ENCODE measurements around the gene CFAP20. TPM values are rescaled to one million over a fixed set of nuclear protein-coding genes. Genes with fewer than 3 reads are reported as not detected.
A peak's percentile ranks its signal among the peaks of the same experiment; 100 is the strongest.

The CFAP20 gene
- total RNA-seq, result 26.4 TPM

- peak; percentile 99 for DNase-seq (ENCODE audit: low spot score)
Measured at GRCh38 chr16:58129097-58129936, at the start of gene CFAP20. Gene CFAP20 (minus strand): TSS chr16:58129381. CDS start chr16:58129115, 266 bp downstream.

GRCh38 chr16:58177353-58177710 is 48.2 kb upstream of the CFAP20 start:
- DNase-seq (ENCODE audit: low spot score), result no peak

GRCh38 chr16:58176608-58177352 is 47.6 kb upstream of the CFAP20 start:
- DNase-seq (ENCODE audit: low spot score), result no peak

GRCh38 chr16:58170223-58170622 is 41.0 kb upstream of the CFAP20 start:
- DNase-seq (ENCODE audit: low spot score), result no peak

- no peak for DNase-seq (ENCODE audit: low spot score)
Measured at GRCh38 chr16:58160855-58161254, 31.7 kb upstream of the CFAP20 start.

- DNase-seq (ENCODE audit: low spot score), result no peak
Measured at GRCh38 chr16:58158725-58159124, 29.5 kb upstream of the CFAP20 start.

- no peak for DNase-seq (ENCODE audit: low spot score)
Measured at GRCh38 chr16:58157951-58158540, 28.9 kb upstream of the CFAP20 start.

DNA sequence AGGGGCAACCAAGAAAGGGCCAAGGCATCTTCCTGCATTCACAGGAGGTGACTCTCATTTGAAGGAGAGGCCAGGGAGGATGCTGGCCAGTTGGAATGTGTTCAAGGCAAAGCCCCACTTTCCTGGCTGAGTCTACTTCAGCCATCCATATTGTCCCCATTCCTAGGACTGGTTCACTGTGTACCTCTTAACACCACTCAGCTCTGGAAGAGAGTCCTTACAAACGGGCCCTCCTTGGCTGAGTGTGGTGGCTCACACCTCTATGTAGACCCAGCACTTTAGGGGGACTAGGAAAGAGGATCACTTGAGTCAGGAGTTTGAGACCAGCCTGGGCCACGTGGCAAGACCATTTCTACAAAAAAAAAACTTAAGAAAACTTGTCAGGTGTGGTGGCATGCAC is 28.1 kb upstream of the CFAP20 start:
- DNase-seq (ENCODE audit: low spot score), result no peak

DNA sequence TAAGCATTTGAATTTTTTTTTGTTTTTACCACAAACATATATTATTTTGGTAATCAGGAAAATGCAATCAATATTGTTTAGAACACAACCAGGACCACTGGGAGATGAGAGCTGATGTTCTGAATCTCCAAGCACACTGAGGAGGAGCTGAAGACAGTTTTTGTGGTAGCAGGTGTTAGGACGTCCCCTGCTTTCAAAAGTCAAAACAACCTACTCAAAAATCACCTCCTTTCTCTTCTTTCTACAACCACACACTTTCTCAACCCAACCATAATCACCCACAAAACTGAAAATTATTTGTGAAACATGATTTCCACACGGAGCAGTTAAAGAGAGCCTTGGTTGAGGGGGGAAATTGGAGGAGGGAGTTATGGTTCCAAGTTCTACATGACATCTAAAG is 26.7 kb upstream of the CFAP20 start:
- DNase-seq (ENCODE audit: low spot score), result no peak

- DNase-seq (ENCODE audit: low spot score), result no peak
Measured at GRCh38 chr16:58154345-58154744, 25.2 kb upstream of the CFAP20 start.

DNA sequence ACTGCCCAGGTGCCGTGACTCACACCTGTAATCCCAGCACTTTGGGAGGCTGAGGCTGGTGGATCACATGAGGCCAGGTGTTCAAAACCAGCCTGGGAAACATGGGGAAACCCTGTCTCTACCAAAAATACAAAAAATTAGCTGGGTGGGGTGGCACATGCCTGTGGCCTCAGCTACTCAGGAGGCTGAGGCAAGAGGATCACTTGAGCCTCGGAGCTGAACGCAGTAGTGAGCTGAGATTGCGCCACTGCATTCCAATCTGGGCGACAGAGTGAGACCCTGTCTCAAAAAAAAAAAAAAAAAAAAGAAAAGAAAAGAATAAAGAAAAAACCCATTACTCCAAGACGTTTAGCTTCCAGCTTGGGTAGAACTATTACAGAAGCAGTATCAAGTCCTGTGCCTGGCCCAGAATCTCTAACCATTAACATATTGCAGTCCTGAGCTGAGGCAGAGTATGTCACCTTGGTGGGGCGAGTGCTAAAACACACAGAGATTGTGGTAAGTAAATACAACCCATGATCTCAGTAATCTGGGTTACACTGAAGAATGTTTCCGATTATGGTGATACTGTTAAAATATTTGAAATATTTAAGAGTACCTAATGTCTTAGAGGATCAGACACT is 23.2 kb upstream of the CFAP20 start:
- DNase-seq (ENCODE audit: low spot score), result no peak

- DNase-seq (ENCODE audit: low spot score), result no peak
Measured at GRCh38 chr16:58148526-58148925, 19.3 kb upstream of the CFAP20 start.

- no peak for DNase-seq (ENCODE audit: low spot score)
Measured at GRCh38 chr16:58148099-58148498, 18.9 kb upstream of the CFAP20 start.

GRCh38 chr16:58138852-58139251 is 9.7 kb upstream of the CFAP20 start:
- DNase-seq (ENCODE audit: low spot score), result no peak

DNA sequence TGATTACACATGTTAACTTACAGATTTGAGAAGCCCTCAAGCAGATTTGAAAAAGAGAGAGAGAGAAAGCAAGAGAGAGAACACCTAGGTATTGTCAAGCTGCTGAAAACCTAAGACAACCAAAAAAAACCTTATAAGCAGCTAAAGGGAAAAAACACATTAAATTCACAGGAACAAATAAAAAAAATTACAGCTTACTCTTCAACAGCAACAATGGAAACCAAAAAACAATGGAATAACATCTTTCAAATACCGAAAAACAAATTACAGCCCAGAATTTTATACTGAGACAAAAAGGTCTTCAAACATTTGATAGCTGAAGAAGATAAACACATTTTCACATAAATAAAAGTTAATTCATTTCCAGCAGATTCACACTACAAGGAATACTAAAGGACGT is 8.4 kb upstream of the CFAP20 start:
- no peak for DNase-seq (ENCODE audit: low spot score)

DNA sequence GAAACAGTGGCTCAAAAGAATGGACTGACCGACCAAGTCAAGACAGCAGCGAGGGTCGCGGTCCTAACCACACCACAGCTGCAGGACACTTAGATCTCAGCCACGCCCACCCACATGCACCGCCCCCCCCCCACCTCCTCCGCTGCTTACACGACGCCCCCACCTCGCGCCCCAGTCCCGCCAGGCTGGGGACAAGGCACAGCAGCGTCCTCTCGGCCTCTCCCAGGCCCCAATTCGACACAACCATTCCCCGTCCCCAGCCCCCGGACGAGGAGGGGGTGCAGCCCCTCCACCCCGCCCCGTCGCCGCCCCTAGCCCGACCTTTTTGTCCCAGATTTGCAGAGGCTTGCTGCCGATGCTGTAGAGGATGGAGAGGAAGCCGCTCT is 477 bp downstream of the CFAP20 start:
- DNase-seq (ENCODE audit: low spot score), result no peak

DNA sequence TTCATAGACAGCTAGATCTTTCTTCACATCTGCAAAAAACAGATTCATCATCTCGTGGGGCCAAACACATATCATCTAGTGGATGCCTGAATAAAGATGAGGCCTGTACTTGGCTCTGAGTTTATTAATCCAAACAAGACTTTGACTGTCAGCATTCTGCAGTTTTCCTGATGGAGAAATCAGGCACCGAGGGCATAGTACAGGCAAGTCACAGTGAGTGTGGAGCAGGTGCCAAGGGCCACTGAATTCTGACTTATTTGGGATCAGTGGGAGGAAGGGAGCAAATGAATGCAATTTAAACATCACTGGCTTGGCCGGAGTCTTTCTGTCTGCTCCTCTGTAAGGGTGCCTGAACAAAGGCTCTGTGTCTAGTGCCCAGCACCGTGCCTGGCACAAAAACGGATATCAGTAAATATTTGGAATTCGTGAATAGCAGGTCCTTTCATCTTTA is 975 bp downstream of the CFAP20 start:
- no peak for DNase-seq (ENCODE audit: low spot score)

- no peak for DNase-seq (ENCODE audit: low spot score)
Measured at GRCh38 chr16:58127634-58128033, 1.5 kb downstream of the CFAP20 start.

DNA sequence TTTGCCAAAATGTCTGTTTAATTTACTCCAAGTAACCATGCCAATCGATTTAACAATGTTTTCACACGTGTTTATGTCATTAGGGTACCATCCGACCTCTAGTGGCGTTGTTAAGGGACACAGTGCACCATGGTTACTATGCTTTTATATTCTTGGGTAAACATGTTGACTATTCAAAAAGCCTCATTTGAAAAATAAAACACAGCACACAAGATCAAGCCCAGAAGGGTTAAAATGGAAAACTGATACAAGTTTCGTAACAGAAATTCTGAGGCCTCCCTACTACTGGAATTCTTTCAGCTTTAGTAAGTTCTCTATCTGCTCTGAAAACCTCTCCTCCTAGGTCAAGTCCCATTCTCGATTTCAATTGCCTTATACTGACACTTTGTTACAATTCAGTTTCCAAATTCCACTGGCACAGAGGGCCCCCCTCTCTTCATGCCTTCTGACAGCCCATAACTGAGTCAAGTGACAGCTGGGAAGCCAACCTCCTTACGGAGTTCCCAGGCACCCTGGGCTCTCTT is 2.1 kb downstream of the CFAP20 start:
- no peak for DNase-seq (ENCODE audit: low spot score)

DNA sequence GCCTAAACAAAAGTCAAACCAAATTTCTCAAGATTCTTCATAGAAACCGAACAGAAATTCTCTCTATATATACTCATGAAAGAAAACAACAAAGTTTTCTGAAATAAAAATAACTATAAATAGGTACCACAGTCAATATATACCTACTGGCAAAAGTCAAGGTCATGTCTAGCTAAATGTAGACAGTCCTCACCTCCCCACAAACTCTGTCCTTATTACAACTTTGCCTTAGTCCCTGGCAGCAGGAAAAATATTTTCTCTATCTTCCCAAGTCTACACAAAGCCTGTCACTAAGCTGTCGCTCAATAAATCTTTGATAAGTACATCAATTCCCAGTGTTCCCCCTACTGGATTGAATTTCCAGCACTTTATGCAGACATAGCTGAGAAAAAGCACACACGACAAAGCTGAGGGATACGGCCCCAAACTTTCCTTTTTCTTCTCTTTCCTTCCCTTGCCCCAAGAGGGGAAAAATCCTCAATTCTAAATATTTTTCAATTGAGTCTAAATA is 2.7 kb downstream of the CFAP20 start:
- DNase-seq (ENCODE audit: low spot score), result no peak

DNA sequence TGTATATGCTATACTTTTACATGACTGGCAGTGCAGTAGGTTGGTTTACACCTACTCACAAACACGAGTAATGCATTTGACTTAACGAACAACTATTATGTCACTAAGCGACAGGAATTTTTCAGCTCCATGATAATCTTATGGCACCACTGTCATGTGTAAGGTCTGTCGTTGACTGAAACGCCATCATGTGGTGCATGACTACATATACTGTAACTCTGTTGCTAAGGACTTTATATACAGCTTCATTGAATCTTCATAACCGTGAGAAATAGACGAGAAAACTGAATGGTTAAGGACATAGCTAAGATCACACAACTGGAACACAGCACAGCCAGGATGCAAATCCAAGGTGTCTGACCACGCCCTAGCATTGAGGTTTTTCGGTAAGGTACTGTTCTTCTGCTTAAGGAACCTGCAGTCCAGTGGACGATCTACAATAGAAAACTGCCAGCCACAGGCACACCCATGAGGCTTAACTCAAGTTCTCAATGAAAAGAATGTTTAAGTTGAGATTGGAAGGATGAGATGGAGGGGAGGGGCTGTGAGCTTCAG is 3.3 kb downstream of the CFAP20 start:
- no peak for DNase-seq (ENCODE audit: low spot score)

DNA sequence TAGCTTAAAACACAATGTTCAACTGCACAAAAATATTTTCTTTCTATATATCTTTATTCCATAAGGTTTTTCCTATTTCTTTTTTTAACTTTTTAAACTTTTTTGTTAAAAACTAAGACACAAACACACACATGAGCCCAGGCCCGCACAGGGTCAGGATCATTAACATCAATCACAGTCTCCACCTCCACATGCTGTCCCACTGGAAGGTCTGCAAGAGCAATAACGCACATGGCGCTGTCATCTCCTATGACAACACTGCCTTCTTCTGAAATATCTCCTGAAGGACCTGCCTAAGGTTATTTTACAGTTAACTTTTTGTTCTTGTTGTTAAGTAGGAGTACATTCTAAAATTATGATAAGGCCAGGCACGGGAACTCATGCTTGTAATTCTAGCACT is 4.1 kb downstream of the CFAP20 start:
- DNase-seq (ENCODE audit: low spot score), result no peak

Measured in ureter (tissue), 1 donor.